GM21723 (cell line): ENCODE data around the gene ANKIB1.

Experiments used
- ATAC-seq: cut with Tn5 transposase; IDR thresholded peaks from one replicate; pipeline ENCODE4 v1.9.1; 2021; ENCODE audit warnings: mild to moderate bottlenecking, moderate library complexity; ENCODE audit not compliant: unreplicated experiment

ANKIB1 gene

GRCh38 chr7:92266415-92267241 lies 20.9 kb downstream of the ANKIB1 start:
- ATAC-seq, result no peak

GRCh38 chr7:92268921-92269320 lies 23.1 kb downstream of the ANKIB1 start:
- ATAC-seq, result no peak

DNA sequence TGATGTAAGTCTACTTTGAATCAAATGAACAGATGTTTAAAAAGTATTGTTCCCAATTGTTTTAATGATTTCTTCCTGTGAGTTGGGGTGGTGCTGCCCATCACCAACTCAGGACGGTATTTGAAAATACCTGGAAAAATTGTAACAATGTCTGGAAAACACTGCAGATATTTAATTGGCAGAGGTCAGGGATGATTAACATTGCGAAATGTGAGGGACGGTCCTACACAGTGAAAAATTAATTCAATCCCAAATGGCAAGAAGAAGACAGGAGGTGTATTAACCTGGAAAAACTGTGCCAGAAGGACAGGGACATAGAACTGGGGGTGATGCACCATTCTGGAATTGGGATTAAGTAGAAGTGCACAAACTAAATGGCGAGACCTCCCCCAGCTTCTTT lies 29.6 kb downstream of the ANKIB1 start:
- no peak for ATAC-seq

GRCh38 chr7:92276460-92276864 lies 30.7 kb downstream of the ANKIB1 start:
- peak; percentile 90 for ATAC-seq

DNA sequence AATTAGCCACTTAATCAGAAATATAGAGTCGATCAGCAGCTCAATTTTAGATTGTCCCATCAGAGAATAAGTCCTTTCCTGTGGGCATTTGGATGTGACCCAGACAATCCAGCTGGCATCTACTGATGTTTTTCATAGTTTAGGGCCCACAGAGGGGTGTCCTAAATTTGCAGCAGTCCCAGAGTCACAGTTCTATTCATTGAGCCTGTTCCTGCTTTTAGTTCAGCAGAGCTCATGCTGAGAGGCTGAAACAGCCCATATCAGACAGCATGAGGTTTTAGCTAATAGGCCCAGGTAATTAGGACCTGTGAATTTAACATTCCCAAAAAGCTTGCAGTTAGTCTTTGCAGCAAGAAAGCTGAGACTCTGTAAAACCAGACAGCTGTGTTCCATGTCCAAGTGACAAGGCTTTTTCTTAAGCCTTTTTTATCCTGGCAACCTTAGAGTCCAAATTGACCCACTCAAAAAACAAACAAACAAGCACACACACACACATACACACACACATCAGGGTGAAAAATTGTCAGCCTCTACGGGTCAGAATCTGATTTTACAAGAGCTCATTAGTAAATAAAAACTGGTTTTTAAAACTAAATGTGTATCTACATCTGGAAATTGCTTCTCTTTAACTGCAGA lies 33.7 kb downstream of the ANKIB1 start:
- no peak for ATAC-seq

DNA sequence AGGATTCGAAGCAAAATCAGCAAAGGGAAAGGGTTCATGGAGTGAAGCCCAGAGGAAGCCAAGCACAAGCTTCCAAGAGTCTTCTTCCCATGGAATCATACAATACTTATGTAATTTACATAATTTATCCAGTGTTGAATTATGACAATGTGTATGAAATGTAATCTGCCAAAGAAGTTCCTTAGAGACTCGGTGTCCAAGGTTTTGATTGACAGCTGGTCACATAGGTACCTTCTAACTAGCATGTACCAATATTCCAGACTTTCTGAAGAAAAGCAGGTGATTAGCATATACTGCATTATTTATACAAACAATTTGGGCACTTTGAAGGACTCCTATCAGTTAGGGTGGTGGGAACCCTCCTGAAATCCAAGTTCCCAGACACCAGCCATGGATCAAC lies 35.3 kb downstream of the ANKIB1 start:
- no peak for ATAC-seq

- no peak for ATAC-seq
Measured at GRCh38 chr7:92282221-92282814, 36.5 kb downstream of the ANKIB1 start.

GRCh38 chr7:92282930-92283329 lies 37.2 kb downstream of the ANKIB1 start:
- no peak for ATAC-seq

DNA sequence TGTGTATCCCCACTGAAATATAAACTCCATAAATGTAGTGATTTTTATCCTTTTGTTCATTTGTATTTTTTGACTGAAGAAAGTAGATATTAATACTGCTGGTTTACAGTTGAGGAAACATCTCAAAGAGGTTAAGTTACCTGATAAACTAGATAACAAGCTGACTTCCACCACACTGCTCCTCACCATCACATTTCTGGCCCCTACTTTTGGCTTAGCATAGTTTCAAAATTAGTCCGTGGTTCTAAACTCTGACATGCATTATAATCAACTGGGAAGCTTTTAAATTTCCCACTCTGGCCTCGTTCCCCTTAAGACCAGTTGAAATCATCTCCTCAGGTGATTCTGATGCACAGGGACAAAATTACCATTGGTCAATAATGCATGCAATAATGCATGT lies 43.5 kb downstream of the ANKIB1 start:
- no peak for ATAC-seq

DNA sequence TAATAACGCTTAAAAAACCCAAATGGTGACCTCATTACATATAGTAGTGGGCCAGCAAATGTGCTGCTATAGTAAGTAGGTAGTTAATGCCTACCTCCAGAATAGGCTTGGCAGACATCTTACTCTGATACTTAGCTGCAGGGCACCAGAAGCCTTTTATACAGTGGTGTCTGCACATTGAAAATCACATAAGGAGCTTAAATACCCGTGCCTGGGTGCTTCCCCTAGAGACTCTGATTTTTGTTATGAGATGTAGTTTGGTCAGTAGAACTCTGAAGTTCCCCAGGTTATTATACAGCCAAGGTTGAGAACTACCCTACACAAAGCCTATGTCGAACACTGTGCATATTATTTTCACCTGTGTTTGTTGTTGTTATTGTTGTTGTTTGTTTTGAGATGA lies 47.2 kb downstream of the ANKIB1 start:
- no peak for ATAC-seq

DNA sequence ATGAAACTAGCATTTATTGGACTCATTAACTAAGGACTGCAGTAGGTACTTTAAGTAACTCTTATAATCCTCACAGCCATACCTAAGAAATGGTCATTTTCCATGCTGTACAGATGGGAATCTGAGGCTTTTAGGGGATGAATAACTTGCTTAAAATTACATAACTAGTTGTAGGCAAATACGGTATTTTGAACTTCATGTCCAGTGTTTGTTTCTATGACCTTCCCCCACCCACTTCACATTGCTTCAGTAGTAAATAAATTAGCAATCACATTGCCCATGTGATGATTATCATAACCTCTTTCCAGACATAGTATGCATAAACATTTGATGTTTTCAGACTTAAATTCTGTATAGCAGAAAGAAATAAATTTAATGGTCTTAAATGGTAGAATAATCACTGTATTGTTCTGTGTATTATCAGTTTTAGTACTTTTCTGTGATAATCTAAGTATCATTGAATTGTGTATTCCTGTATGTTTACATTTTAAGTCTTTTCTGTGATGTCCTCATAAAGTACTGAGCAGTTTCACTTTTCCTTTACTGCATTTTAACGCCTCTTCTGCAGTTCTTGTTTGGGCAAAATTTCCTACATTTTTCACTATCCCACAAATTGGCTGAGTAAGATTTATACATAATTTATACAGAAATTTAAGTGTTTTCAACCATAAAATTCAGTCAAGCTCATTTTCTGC lies 48.3 kb downstream of the ANKIB1 start:
- ATAC-seq, result no peak

GRCh38 chr7:92295391-92295790 lies 49.6 kb downstream of the ANKIB1 start:
- ATAC-seq, result no peak

DNA sequence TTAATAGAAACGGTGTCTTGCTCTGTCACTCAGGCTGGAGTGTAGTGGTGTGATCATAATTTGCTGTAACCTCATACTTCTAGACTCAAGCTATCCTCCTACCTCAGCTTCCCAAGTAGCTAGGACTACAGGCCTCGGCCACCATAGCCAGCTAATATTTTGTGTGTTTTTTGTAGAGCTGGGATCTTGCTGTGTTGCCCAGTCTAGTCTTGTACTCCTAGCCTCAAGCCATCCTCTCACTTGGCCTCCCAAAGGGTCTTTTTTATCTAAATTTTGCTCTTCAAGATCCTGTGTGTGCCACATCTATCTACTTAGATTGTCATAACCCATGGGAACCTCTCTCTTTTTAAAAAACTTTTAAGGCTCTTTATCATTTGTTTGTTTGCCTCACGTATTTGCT lies 50.5 kb downstream of the ANKIB1 start:
- ATAC-seq, result no peak

DNA sequence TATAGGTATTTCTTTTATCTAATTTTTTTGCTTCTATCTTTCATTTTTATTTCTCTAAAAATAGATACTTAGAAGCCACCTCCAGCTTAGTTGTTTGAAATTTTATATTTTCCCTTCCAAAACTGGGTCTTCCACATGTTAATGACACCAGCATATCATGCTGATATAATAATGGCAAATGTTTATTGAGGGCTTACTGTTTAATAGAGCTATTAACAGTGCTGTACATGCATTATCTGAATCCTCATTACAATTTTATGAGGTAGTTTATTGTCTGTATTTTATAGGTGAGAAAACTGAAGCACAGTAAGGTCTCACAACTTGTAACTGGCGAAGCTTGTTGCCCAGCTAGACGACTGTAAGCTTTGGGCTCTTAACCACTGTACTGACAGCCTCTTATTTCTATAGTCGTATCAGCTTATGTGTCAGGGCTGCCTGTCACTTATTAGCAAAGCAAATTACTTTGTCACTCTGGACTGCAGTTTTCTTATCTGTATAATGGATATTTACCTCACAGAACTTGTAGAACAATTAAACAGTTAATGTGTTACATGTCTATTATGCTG lies 51.2 kb downstream of the ANKIB1 start:
- ATAC-seq, result no peak

DNA sequence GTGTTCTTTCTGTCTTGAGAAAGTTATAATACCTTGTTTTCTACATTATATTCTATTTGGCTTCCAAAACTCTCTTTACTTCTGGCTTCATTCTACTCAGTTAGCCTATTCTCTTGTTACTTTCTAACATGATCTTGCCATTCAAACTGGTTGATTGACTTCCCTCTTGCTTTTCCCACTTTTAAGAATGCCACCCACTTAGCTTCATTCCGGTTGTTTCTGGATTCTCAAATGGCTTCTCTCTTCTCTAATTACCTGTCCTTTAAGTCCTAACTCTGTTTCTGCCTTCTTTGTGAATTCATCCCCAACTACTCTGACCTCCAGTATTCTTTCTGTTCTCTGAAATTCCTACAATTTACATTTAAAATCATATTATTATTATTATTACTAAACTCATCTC lies 52.0 kb downstream of the ANKIB1 start:
- no peak for ATAC-seq

DNA sequence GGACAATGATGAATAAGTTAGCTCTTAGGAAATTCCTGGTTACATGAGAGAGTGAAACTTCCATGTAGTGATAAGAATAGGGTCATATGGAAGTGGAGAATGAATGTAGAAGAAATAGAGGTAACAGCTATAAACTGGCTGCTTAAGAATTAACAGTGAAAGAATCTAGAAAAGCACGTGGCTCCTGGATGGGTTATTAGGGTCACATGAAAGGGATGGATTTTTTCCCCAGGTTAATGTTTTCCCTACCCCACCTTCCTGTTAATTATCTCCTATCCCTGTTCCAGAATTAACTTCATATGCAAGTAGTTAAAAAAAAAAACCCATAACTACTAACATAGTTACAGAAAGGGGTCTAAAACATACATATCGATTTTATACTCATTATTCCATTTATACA lies 58.0 kb downstream of the ANKIB1 start:
- no peak for ATAC-seq

DNA sequence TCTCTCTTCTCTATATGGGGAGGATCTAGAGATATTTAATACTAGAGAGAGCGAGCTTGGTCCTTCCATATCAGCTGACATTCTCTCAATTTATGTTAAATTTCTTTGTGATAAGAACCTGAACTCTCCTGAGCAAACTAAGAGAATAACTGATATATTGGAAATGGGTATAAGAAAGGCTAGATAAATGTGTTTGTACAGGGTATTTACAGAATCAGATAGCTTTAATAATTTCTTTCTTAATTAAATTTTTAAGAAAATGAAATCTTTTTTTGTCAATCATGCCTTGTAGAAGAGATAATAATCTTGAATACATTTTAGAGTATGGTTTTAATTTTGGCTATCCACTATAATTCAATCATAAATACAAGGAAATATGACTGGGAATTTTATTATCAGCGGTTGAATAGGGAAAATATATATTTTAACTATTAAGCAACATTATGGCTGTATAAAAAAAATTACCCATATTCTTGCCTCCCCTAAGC lies 58.7 kb downstream of the ANKIB1 start:
- ATAC-seq, result no peak

- no peak for ATAC-seq
Measured at GRCh38 chr7:92306153-92306552, 60.4 kb downstream of the ANKIB1 start.

DNA sequence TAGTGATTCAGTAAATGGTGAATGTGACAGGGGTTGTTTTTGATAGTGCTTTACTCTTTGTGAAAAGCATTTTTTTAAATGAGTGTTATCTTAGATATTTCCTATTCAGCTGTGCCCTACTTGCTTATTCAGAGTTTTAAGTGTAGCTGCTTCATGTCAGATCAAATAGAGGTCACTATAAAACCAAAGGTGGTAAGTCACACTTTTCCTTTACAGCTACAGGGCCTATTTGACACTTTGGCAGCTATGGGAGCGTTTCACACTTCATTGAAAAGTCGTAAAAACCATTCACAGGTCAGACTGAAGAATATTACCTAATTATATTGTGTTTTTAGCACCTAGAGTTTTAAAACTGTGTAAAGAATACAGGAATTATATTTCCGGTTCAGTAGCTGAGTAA lies 67.3 kb downstream of the ANKIB1 start:
- no peak for ATAC-seq

DNA sequence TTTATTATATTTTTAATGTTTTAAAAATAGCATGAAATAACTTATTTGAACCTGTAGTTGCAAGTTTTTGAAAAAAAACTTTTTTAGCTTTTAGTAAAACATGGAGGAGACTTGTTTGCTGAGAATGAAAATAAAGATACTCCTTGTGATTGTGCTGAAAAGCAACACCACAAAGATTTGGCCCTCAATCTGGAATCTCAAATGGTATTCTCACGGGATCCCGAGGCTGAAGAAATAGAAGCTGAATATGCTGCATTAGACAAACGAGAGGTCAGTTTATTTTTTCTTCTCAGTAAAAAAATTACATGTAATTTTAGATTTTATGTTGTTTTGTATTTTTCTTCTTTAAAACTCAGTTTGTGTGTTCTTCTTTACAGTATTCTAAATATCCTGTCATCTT lies 73.5 kb downstream of the ANKIB1 start:
- ATAC-seq, result no peak

DNA sequence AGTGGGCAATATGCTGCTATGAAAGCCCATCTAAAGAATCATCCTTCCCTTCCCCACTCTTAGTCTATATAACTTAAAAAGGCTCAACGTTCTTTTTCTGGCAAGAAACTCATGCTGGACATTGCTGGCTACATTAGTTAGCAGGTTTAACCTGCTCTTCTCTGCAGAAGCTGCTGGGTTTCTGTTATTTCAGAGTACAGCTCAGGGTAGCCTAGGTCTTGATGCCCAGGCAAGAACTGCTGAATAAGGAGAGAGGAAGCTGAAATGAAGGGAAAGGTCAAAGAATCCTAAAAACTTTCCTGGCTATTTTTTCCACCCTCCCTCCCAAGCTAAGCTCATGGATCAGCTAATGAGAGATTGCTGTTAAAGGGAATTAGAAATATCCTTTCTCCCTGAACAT lies 79.4 kb downstream of the ANKIB1 start:
- no peak for ATAC-seq
